Lower leg skin (tissue), 4 donors: ENCODE measurements around the gene INS. TPM values are rescaled to one million over a fixed set of nuclear protein-coding genes. Genes with fewer than 3 reads are reported as not detected.

Experiments used
- DNase-seq, 2 donors: peaks; one replicate each; pipeline ENCODE4 v3.0.0-alpha.2; 2019; ENCODE audit warnings: low spot score in 2 of 2
- H3K4me3 ChIP-seq: fragments of 200-600 bp; sonication (generic); 2 replicates; pipeline ENCODE4 v1.5.1; 2017; ENCODE audit warnings: mild to moderate bottlenecking, low read depth; ENCODE audit not compliant: poor library complexity, severe bottlenecking
- POLR2A ChIP-seq, 2 donors: fragments of 450-650 bp; IDR thresholded peaks; one replicate each; pipeline ENCODE4 v1.6.1; 2016 to 2017; ENCODE audit warnings: antibody characterized with exemption in 2 of 2, mild to moderate bottlenecking in 1 of 2, moderate library complexity in 1 of 2
- WGBS, 2 donors: methylation state at CpG; one replicate each; pipeline ENCODE4 v1.1.5; 2018; 5-methylcytosine and 5-hydroxymethylcytosine counted together
- intact Hi-C: fragments of 100-400 bp; cut with DNase I; formaldehyde crosslinking; loops from one replicate; pipeline ENCODE4 v1.15.0; 2023; ENCODE audit warnings: low total_unique reads
- total RNA-seq, 4 donors: library from RNA; depleted of rRNA; stranded (reverse); fragments of >200 nt; gene quantifications; one replicate each; pipeline ENCODE4 v1.1.0, GENCODE V29; 2016
- TF ChIP-seq, protein P1 (sequence below), 3 donors: fragments of 450-650 bp; IDR thresholded peaks; one replicate each; pipeline ENCODE4 v1.5.1; 2016; ENCODE audit warnings: antibody characterized with exemption in 3 of 3, mild to moderate bottlenecking in 3 of 3, moderate library complexity in 2 of 3

Gene INS
- total RNA-seq, 4 donors from 2014 or later, result not detected

DNA sequence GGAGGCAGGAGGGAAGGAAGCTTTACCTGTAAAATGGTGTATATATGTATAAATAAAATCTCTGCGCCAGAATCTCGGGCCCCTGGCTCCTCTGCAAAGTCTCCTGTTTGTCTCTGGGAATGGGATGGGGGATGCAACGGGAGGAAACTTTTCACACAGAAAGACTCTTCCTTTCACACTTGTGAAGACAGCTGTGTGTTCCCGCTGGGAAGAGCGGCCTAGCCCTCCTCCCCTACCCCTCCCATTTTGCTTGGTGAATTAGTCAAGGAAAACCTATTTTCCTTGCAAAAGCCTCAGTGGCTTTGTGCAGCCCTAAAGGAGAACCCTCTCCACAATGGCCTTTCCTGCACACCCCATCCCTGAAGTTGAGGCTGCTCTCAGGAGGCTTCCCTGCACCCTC is 12.4 kb downstream of the INS start:
- TF ChIP-seq, protein P1, sequence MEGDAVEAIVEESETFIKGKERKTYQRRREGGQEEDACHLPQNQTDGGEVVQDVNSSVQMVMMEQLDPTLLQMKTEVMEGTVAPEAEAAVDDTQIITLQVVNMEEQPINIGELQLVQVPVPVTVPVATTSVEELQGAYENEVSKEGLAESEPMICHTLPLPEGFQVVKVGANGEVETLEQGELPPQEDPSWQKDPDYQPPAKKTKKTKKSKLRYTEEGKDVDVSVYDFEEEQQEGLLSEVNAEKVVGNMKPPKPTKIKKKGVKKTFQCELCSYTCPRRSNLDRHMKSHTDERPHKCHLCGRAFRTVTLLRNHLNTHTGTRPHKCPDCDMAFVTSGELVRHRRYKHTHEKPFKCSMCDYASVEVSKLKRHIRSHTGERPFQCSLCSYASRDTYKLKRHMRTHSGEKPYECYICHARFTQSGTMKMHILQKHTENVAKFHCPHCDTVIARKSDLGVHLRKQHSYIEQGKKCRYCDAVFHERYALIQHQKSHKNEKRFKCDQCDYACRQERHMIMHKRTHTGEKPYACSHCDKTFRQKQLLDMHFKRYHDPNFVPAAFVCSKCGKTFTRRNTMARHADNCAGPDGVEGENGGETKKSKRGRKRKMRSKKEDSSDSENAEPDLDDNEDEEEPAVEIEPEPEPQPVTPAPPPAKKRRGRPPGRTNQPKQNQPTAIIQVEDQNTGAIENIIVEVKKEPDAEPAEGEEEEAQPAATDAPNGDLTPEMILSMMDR (IDR thresholded peaks at IDR 0.05), result no peak
- TF ChIP-seq POLR2A (IDR thresholded peaks at IDR 0.05), result no peak
- intact Hi-C loops, result no loop called here
- DNase-seq, result no peak
- 55 to 57% methylated on average over 5 of the region's 5 CpGs for WGBS, 2 donors
- H3K4me3 ChIP-seq, result no peak overlapping the region

DNA sequence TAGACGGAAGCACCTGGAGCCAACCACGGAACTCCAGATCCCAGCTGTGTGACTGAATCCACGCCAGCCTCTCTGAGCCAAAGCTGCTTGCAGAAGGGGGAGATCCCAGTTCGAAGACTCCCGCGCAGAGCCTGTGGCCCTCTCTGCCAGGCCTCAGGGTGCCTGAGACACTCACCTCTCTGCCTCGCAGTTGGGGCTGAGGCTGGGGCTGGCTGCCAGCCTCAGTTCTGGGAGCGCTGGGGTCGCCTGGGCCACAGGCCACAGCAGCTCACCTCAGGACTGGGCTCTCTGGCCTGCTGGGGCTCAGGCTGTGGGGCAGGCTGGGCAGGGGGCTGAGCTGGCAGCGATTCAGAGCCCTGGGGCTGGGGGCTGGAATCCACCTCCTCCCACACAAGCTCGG is 13.6 kb downstream of the INS start:
- WGBS, 2 donors, result 7 to 31% methylated on average over 3 to 7 of the region's 11 CpGs
- no peak for DNase-seq
- H3K4me3 ChIP-seq, result no peak overlapping the region
- no peak for TF ChIP-seq POLR2A (IDR thresholded peaks at IDR 0.05)
- TF ChIP-seq, protein P1 (IDR thresholded peaks at IDR 0.05), result no peak
- intact Hi-C loops, result no loop called here

DNA sequence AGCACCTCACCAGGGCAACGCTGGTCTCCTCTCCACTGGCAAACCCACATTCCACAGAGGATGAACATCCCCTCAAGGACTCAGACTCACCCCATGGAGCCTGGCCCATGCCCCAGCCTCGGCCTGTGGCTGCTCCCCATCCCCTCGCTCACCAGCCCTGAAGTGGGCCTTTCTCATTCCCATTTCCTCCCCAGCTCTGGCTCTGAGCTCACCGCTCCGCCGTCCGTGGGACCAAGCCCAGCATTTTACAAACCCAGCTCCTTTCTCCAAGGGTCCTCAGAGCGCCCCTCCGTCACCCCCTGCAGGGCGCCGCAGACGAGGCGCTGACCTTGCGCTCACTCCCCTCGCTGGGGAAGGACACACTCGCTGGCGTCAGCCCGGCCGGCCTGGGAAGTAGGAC is 15.0 kb downstream of the INS start:
- H3K4me3 ChIP-seq, result no peak overlapping the region
- WGBS, 2 donors, result 37 to 49% methylated on average over 19 of the region's 19 CpGs
- intact Hi-C loops, result no loop called here
- TF ChIP-seq, protein P1 (IDR thresholded peaks at IDR 0.05), result no peak
- TF ChIP-seq POLR2A (IDR thresholded peaks at IDR 0.05), result no peak
- no peak for DNase-seq

DNA sequence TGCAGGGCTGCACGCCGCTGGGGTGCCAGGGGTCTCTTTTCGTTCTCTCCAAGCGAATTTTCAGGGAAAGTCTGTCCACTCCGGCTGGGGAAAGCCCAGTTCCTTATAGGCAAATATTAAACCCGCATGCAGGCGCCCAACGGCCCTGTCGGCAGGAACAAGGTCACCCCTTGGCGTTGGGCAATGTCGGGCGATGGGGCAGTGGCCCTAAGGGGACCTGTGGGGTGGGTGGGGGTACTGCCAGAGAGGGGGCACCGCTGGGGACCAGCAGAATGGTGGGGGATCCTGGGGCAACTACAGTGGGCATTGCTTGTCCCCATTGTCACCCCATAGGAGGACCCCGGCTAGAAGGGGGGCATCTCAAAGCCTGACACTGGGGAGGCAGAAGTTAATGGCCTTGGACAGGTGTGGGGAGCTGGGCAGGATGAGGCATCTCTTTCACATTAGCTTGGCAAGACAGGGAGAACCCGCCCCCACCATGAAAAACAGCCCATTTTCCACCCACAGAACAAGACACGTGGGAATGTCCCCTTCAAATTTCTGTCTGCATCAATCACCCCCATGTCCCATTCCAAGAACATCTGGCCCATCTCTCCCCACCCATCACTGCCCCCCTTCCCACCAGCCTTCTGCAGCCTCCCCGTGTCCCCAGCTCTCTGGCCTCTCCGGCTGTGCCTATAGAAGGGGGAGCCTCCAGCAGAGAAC is 16.3 kb downstream of the INS start:
- TF ChIP-seq, protein P1 (IDR thresholded peaks at IDR 0.05), result no peak
- TF ChIP-seq POLR2A (IDR thresholded peaks at IDR 0.05), result no peak
- intact Hi-C loops, result no loop called here
- H3K4me3 ChIP-seq, result no peak overlapping the region
- 12 to 19% methylated on average over 10 to 18 of the region's 18 CpGs for WGBS, 2 donors
- DNase-seq, result no peak

DNA sequence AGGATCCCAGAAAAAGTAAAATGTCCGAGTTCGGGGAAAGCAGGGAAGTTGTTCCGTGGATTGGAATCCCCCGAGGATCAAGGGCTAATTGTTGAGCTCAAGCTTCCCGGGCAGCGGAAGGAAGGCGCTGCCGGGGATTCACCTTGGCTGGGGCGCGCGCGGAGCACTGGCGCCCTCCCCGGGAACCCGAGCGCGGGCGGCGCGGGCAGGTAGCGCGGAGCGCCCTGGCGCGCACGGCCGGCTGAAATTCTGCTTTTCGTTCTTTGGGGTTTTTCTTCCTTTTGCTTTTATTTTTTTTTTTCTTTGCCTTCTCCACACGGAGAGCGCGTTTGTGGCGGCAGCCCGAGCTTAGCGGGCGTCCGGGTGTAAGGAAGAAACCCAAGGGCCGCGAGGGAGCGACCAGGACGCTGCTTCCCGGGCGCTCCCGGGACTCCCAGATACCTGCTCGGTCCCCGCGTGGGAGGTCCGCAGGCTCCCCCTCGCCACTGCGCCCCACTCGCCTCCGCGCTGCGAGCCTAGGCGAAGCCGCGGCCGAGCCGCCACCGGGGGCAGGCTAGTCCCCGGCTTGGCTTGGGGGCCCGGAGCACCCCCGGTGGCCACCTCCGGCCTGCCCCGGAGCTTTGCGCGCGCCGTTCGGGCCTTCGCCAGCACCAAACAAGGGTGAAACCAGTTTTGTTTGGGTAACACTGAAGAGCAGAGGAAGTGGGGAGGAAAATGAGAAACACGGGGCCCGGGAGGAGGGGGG is 17.0 kb downstream of the INS start:
- intact Hi-C loops, result no loop called here
- no peak for DNase-seq
- WGBS, 2 donors, result 1 to 2% methylated on average over 64 to 72 of the region's 72 CpGs
- H3K4me3 ChIP-seq, result no peak overlapping the region
- no peak for TF ChIP-seq POLR2A (IDR thresholded peaks at IDR 0.05)
- TF ChIP-seq, protein P1 (IDR thresholded peaks at IDR 0.05), result no peak
